Hepatocyte (in vitro differentiated cells): Measurements from ENCODE around the gene CACNA1C.

ENCODE experiments used
- CTCF ChIP-seq: fragments of 200-600 bp; sonication (generic); IDR thresholded peaks from 2 replicates; pipeline ENCODE4 v1.5.1; 2016; ENCODE audit warnings: antibody characterized with exemption, mild to moderate bottlenecking; ENCODE audit not compliant: poor library complexity
- EZH2 ChIP-seq: fragments of 200-600 bp; sonication (generic); IDR thresholded peaks from 2 replicates; pipeline ENCODE4 v1.6.1; 2016; ENCODE audit warnings: antibody characterized with exemption, mild to moderate bottlenecking, borderline replicate concordance
- EZH2phosphoT487 ChIP-seq: fragments of 200-600 bp; sonication (generic); IDR thresholded peaks from one replicate; pipeline ENCODE4 v1.6.1; 2018; ENCODE audit warnings: antibody characterized with exemption, mild to moderate bottlenecking, low read depth, moderate library complexity; ENCODE audit not compliant: unreplicated experiment, severe bottlenecking

GRCh38 chr12:2566161-2566560, 513.4 kb downstream of the CACNA1C start:
- no peak for TF ChIP-seq EZH2phosphoT487
- TF ChIP-seq CTCF = no peak
- no peak for TF ChIP-seq EZH2
